ENCODE results near the gene NTM.

NTM gene

GRCh38 chr11:132211479-132211878, 841.1 kb downstream of the NTM start:
- in situ Hi-C loops (cut with MboI; ENCODE audit: low sequenced_read_pairs) = no loop called here

DNA sequence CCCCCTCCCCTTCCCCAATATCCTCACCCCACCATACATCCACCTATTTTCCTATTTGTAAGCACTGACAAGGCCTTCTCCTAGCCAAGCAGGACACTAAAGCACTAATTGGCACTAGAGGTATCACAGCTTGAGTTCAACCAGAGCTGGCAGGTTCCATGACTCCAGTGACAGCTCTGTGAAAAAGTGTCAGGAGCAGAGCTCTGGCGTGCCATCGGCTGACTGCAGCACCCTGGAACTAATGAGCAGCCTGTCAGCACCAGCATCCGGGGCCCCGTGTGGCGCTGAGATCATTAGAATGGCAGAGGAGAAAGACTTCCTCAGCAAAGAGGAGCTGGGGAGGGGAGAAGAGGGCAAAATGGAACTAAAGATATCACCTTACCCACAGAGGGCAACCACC, 847.4 kb downstream of the NTM start:
- in situ Hi-C loops (cut with MboI; ENCODE audit: low sequenced_read_pairs) = no loop called here

- in situ Hi-C loops (cut with MboI; ENCODE audit: low sequenced_read_pairs) = no loop called here
Measured at GRCh38 chr11:132220474-132220873, 850.1 kb downstream of the NTM start.

- in situ Hi-C loops (cut with MboI; ENCODE audit: low sequenced_read_pairs) = no loop called here
Measured at GRCh38 chr11:132222345-132222744, 851.9 kb downstream of the NTM start.

DNA sequence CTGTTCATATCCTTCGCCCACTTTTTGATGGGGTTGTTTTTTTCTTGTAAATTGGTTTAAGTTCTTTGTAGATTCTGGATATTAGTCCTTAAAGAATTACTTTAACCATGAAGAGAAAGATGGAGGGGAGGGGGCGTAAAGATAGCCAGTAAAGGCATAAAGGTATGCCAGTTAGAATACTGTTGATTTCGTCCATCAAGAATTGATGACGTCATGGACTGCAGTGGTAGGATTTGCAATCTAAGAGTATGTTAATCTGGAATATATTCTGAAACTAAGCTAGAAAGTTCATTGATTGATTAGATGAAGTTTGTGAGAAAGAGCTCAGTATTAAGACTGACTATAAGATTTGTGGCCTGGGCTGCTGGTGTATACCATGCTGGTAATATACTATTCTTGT, 856.1 kb downstream of the NTM start:
- in situ Hi-C loops (cut with MboI; ENCODE audit: low sequenced_read_pairs) = no loop called here

- in situ Hi-C loops (cut with MboI; ENCODE audit: low sequenced_read_pairs) = no loop called here
Measured at GRCh38 chr11:132228746-132229325, 858.4 kb downstream of the NTM start.

- in situ Hi-C loops (cut with MboI; ENCODE audit: low sequenced_read_pairs) = no loop called here
Measured at GRCh38 chr11:132231656-132232347, 861.4 kb downstream of the NTM start.

GRCh38 chr11:132234878-132235277, 864.5 kb downstream of the NTM start:
- in situ Hi-C loops (cut with MboI; ENCODE audit: low sequenced_read_pairs) = no loop called here

GRCh38 chr11:132237781-132238180, 867.4 kb downstream of the NTM start:
- in situ Hi-C loops (cut with MboI; ENCODE audit: low sequenced_read_pairs) = no loop called here

- in situ Hi-C loops (cut with MboI; ENCODE audit: low sequenced_read_pairs) = no loop called here
Measured at GRCh38 chr11:132238331-132238866, 868.0 kb downstream of the NTM start.

DNA sequence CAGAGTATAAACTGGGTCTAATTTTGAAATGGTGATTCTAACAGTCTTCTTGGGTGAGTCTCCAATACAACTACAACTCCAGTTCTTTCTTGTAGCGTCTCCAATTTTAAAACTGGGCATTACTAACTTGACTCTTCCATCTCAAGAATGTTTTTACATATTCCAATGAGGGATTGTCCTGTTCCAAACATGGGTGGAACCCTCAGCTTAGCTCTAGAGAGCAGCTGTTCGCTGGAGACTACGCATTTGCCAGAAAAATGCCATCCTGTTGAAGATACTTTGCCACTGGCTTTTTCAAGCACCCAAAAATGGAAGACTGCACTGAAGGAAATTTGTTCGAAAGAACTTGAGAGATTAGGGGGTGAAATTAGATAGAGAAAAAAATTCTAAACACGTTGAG, 870.0 kb downstream of the NTM start:
- in situ Hi-C loops (cut with MboI; ENCODE audit: low sequenced_read_pairs) = no loop called here

DNA sequence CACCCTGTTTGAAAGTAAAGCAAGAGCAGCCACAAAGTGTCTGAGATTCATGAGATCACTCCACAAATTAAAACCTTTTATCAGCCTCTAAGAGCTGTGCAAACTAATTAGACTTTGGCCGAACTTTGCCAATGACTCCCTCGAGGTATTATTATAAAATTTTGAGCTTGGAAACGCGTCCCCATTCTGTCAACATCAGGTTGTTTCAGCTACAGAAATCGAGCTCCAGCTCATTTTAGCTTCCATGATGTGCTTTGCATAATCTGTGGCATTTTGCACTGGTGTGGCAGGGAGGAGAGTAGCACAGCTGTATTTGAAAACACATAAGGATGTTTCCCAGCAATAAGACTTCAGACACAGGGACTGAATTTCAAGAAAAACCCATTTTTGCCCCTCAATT, 872.2 kb downstream of the NTM start:
- in situ Hi-C loops (cut with MboI; ENCODE audit: low sequenced_read_pairs) = no loop called here

GRCh38 chr11:132244846-132245245, 874.4 kb downstream of the NTM start:
- in situ Hi-C loops (cut with MboI; ENCODE audit: low sequenced_read_pairs) = no loop called here

- in situ Hi-C loops (cut with MboI; ENCODE audit: low sequenced_read_pairs) = no loop called here
Measured at GRCh38 chr11:132245403-132246385, 875.3 kb downstream of the NTM start.

DNA sequence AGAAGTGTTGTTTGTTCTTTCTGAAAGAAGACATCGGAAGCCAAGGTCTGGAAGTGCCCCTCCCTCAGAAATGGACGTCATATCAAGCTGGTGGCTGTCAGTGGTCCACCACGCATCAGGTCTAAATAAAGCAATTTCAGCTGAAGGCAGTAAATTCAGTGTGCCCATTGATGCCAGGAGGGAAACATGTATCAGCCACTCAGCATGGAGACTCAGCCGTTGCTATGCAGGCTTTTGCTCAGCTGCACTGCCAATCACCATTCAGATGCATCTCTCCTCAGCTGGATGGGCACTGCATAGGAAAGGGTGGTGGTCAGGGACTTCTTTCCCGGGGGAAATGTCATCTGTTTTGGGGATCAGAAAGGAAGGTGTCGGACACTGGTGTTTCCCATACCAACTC, 878.2 kb downstream of the NTM start:
- in situ Hi-C loops (cut with MboI; ENCODE audit: low sequenced_read_pairs) = no loop called here

GRCh38 chr11:132249256-132249655, 878.8 kb downstream of the NTM start:
- in situ Hi-C loops (cut with MboI; ENCODE audit: low sequenced_read_pairs) = no loop called here

- in situ Hi-C loops (cut with MboI; ENCODE audit: low sequenced_read_pairs) = no loop called here
Measured at GRCh38 chr11:132251061-132251460, 880.6 kb downstream of the NTM start.

DNA sequence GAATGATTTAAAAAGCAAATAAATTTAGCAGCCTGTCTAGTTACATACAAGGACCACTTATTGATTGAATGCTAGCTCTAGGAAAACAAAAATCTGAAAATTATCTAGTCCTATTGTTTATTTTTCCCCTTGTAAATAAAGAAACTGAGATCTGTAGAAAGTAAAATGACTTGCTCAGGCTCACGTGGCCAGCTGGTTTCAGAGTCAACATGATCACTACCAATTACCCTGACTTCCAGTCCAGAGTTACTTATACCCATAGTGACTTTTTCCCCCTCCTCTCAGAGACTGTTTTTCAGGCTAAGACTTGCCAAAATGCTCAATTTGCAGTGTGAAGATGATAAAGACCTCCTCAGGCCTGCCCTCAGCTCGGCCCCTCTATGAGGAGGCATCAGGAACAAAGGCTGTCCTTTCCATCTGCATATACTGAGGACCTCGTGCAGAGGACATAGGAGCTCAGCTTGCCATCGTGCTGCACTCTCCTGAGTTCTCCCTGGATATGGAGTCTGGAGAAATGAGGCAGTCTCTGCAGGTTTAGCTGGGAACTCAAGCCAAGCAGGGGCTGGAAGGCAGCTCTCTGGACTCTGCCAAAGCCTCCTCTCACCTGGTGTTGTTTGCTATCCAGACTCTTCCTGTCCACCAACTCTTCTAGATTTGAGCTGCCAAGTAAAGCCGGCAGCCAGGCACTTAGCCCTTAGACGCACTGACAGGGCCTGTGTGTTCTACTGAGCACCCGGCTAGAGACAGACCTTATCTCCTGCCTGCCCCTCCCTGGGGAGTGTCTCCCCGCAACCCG, 883.3 kb downstream of the NTM start:
- in situ Hi-C loops (cut with MboI; ENCODE audit: low sequenced_read_pairs) = no loop called here

GRCh38 chr11:132254906-132255305, 884.5 kb downstream of the NTM start:
- in situ Hi-C loops (cut with MboI; ENCODE audit: low sequenced_read_pairs) = no loop called here

GRCh38 chr11:132256528-132257279, 886.3 kb downstream of the NTM start:
- in situ Hi-C loops (cut with MboI; ENCODE audit: low sequenced_read_pairs) = no loop called here
